A673 (cell line): Measurements from ENCODE around the gene NBAS. TPM values are rescaled to one million over a fixed set of nuclear protein-coding genes. Genes with fewer than 3 reads are reported as not detected.

Experiments used
- BruUV-seq: library from RNA; stranded (reverse); fragments of 400-500 nt; replicated peaks from 2 replicates; lab custom pipeline; 2021; lab: Mats Ljungman, UMichigan
- CTCF ChIA-PET: fragments of 300-600 bp; sonication (Branson Sonifier 250); formaldehyde crosslinking; loops from one replicate; lab custom pipeline; 2022; ENCODE audit warnings: antibody characterized with exemption; lab: Charles Lee
- POLR2A ChIA-PET: fragments of 300-600 bp; sonication (Branson Sonifier 250); formaldehyde crosslinking; loops from one replicate; lab custom pipeline; 2022; ENCODE audit warnings: antibody characterized with exemption; ENCODE audit not compliant: low non-redundant PET; lab: Charles Lee
- DNase-seq: peaks from one replicate; pipeline ENCODE4 v3.0.0-alpha.2; 2015; ENCODE audit warnings: low spot score
- H3K27ac ChIP-seq: fragments of 200-600 bp; sonication (generic); 2 replicates; pipeline ENCODE4 v1.5.1; 2016; ENCODE audit warnings: mixed run types, low read depth, mild to moderate bottlenecking, mixed read lengths, antibody characterized with exemption, low read length; ENCODE audit not compliant: poor library complexity, severe bottlenecking
- H3K27me3 ChIP-seq: fragments of 200-600 bp; sonication (generic); replicated peaks from 2 replicates; pipeline ENCODE4 v1.6.1; 2017; ENCODE audit warnings: mixed run types, low read depth, mild to moderate bottlenecking, mixed read lengths, antibody characterized with exemption, low read length; ENCODE audit not compliant: insufficient read depth, poor library complexity
- H3K36me3 ChIP-seq: fragments of 200-600 bp; sonication (generic); 2 replicates; pipeline ENCODE4 v1.6.1; 2016; ENCODE audit warnings: mixed run types, mild to moderate bottlenecking, mixed read lengths, antibody characterized with exemption, low read length; ENCODE audit not compliant: insufficient read depth, poor library complexity, severe bottlenecking
- H3K4me1 ChIP-seq: fragments of 200-600 bp; sonication (generic); 2 replicates; pipeline ENCODE4 v1.6.1; 2017; ENCODE audit warnings: mixed run types, mild to moderate bottlenecking, mixed read lengths, antibody characterized with exemption, low read length; ENCODE audit not compliant: insufficient read depth, poor library complexity, severe bottlenecking
- H3K4me3 ChIP-seq: fragments of 200-600 bp; sonication (generic); 2 replicates; pipeline ENCODE4 v1.5.1; 2016; ENCODE audit warnings: low read depth, mixed run types, mild to moderate bottlenecking, mixed read lengths, low read length; ENCODE audit not compliant: poor library complexity, severe bottlenecking
- H3K9me3 ChIP-seq: fragments of 200-600 bp; sonication (generic); 2 replicates; pipeline ENCODE4 v1.6.1; 2016; ENCODE audit warnings: mixed run types, low read depth, mild to moderate bottlenecking, mixed read lengths, antibody characterized with exemption, low read length; ENCODE audit not compliant: poor library complexity, severe bottlenecking
- EZH2 ChIP-seq: fragments of 200-600 bp; sonication (generic); IDR thresholded peaks from 2 replicates; pipeline ENCODE4 v1.6.1; 2017; ENCODE audit warnings: borderline replicate concordance, low read depth, mild to moderate bottlenecking, mixed read lengths, antibody characterized with exemption, low read length; ENCODE audit not compliant: poor library complexity, severe bottlenecking
- intact Hi-C: fragments of 100-400 bp; cut with micrococcal nuclease; formaldehyde crosslinking; loops from one replicate; pipeline ENCODE4 v1.10.0; 2022; ENCODE audit not compliant: unreplicated experiment
- total RNA-seq: library from RNA; stranded (reverse); gene quantifications from 2 replicates; pipeline ENCODE4 v1.2.3, GENCODE V29; 2021
- TF ChIP-seq, protein P1 (sequence below): fragments of 300-800, 200-600 bp; sonication (generic); conservative IDR thresholded peaks from 2 replicates; pipeline ENCODE4 v1.5.1; 2017; ENCODE audit warnings: low read depth, mild to moderate bottlenecking, antibody characterized with exemption, low read length, moderate library complexity, mixed read lengths

NBAS gene
- total RNA-seq, 1 experiment from 2014 or later, result 38.7 TPM

DNA sequence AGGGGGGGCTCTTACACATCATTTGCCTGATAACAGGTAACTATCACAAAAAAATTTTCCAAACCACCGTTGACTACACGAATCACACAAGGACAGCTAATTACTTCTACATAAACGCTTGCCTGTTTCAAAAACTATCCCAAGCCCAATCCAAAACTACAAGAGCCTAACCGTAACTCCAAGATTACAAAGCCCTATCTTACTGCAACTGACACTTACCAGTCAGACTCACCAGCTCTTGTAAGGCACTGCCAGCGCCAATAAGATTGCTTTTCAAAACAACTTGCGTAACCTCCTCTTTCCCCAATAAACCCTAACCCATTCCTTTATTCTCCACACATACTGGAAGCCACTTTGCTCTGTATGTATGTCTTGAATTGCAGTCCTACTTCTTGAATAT is 148.4 kb downstream of the NBAS start:
- intact Hi-C loops, result no loop called here
- Histone ChIP-seq H3K4me3 (no peak overlapping the region), H3K4me1 (no peaks in the 10 kb centered on the region), H3K27me3 (no peaks in the 10 kb centered on the region), H3K36me3 (no peaks in the 10 kb centered on the region), H3K27ac (no peak overlapping the region), H3K9me3 (no peaks in the 10 kb centered on the region)
- ChIA-PET CTCF (no interaction called here), POLR2A (no interaction called here)
- TF ChIP-seq, protein P1, sequence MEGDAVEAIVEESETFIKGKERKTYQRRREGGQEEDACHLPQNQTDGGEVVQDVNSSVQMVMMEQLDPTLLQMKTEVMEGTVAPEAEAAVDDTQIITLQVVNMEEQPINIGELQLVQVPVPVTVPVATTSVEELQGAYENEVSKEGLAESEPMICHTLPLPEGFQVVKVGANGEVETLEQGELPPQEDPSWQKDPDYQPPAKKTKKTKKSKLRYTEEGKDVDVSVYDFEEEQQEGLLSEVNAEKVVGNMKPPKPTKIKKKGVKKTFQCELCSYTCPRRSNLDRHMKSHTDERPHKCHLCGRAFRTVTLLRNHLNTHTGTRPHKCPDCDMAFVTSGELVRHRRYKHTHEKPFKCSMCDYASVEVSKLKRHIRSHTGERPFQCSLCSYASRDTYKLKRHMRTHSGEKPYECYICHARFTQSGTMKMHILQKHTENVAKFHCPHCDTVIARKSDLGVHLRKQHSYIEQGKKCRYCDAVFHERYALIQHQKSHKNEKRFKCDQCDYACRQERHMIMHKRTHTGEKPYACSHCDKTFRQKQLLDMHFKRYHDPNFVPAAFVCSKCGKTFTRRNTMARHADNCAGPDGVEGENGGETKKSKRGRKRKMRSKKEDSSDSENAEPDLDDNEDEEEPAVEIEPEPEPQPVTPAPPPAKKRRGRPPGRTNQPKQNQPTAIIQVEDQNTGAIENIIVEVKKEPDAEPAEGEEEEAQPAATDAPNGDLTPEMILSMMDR, result no peak
- no peak for TF ChIP-seq EZH2
- DNase-seq, result no peak
- no TSS peak for BruUV-seq

DNA sequence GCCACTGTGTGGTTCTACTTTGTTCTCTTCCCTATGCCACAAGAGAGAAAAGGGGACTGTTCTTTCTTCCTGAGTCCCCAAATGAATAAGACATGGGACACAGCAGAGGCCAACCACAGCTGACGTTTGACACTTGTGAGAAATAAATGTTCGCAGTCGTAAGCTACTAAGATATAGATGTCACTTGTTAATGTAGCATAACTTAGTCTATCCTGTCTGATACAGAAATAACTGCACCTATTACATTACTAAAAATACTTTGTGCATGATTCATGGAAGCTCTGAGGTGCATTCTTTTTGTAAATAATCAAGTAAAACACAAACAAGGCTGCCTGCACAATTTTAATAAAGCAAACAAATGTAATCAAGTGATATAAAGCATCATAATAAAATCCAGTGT is 148.8 kb downstream of the NBAS start:
- POLR2A ChIA-PET, result interaction anchor here (0.5 kb wide), 1 partner anchor 124 kb away, joined by 4 read pairs; no protein-coding TSS in a partner anchor
- no peak for TF ChIP-seq EZH2
- TF ChIP-seq, protein P1, result no peak
- Histone ChIP-seq H3K4me1 (no peaks in the 10 kb centered on the region), H3K27ac (no peak overlapping the region), H3K36me3 (no peaks in the 10 kb centered on the region), H3K9me3 (no peaks in the 10 kb centered on the region), H3K4me3 (no peak overlapping the region), H3K27me3 (no peaks in the 10 kb centered on the region)
- no peak for DNase-seq
- intact Hi-C loops, result no loop called here
- CTCF ChIA-PET, result no interaction called here
- no TSS peak for BruUV-seq

DNA sequence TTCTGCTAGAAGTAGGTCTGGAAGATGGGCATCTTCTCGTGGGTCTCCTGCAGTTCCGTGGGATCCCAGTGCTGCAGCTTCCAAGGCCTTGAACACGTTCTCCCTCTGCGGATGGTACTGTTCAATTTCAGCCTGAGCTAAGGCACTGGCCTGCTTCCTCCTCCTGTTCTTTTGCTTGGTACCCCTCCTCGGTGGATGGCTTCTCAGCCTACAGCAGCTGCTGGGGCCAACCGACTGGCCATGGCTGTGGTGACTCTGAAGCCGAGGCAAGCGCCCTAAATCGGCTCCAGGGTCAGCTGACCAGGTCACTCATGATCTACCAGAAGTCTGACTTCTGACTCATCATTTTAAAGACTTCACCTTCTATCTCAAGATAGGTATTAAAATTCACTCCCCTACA is 150.2 kb downstream of the NBAS start:
- no peak overlapping the region for H3K4me3 ChIP-seq
- no peak for DNase-seq
- intact Hi-C loops, result no loop called here
- no peak overlapping the region for H3K27ac ChIP-seq
- BruUV-seq, result no TSS peak
- no peaks in the 10 kb centered on the region for H3K9me3 ChIP-seq
- H3K27me3 ChIP-seq, result no peaks in the 10 kb centered on the region
- no peaks in the 10 kb centered on the region for H3K36me3 ChIP-seq
- POLR2A ChIA-PET, result no interaction called here
- CTCF ChIA-PET, result no interaction called here
- no peaks in the 10 kb centered on the region for H3K4me1 ChIP-seq
- TF ChIP-seq EZH2, result no peak
- TF ChIP-seq, protein P1, result no peak
